Measurements from ENCODE around the gene TTC39C.

TTC39C gene

GRCh38 chr18:24065906-24066305 is 51.4 kb downstream of the TTC39C start:
- no peak for TF ChIP-seq NFIC (IDR thresholded peaks at IDR 0.05)
- TF ChIP-seq CREB1 (IDR thresholded peaks at IDR 0.05; ENCODE audit: low read depth) = no peak
- TF ChIP-seq, protein P1, sequence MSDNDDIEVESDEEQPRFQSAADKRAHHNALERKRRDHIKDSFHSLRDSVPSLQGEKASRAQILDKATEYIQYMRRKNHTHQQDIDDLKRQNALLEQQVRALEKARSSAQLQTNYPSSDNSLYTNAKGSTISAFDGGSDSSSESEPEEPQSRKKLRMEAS (IDR thresholded peaks at IDR 0.05) = no peak
- no peak for TF ChIP-seq EGR1 (IDR thresholded peaks at IDR 0.05)
- TF ChIP-seq TCF12 (IDR thresholded peaks at IDR 0.05; ENCODE audit: low read depth) = no peak
- no peak for TF ChIP-seq RAD21 (IDR thresholded peaks at IDR 0.05; ENCODE audit: low read depth)
- no peak for TF ChIP-seq TEAD4 (IDR thresholded peaks at IDR 0.05)
- no peak for TF ChIP-seq FOXM1 (IDR thresholded peaks at IDR 0.05; ENCODE audit: borderline replicate concordance, low read depth)
- no peak for TF ChIP-seq YY1 (IDR thresholded peaks at IDR 0.05; ENCODE audit: low read depth)
- no peak for TF ChIP-seq CEBPB (IDR thresholded peaks at IDR 0.05)
- TF ChIP-seq, protein P2, sequence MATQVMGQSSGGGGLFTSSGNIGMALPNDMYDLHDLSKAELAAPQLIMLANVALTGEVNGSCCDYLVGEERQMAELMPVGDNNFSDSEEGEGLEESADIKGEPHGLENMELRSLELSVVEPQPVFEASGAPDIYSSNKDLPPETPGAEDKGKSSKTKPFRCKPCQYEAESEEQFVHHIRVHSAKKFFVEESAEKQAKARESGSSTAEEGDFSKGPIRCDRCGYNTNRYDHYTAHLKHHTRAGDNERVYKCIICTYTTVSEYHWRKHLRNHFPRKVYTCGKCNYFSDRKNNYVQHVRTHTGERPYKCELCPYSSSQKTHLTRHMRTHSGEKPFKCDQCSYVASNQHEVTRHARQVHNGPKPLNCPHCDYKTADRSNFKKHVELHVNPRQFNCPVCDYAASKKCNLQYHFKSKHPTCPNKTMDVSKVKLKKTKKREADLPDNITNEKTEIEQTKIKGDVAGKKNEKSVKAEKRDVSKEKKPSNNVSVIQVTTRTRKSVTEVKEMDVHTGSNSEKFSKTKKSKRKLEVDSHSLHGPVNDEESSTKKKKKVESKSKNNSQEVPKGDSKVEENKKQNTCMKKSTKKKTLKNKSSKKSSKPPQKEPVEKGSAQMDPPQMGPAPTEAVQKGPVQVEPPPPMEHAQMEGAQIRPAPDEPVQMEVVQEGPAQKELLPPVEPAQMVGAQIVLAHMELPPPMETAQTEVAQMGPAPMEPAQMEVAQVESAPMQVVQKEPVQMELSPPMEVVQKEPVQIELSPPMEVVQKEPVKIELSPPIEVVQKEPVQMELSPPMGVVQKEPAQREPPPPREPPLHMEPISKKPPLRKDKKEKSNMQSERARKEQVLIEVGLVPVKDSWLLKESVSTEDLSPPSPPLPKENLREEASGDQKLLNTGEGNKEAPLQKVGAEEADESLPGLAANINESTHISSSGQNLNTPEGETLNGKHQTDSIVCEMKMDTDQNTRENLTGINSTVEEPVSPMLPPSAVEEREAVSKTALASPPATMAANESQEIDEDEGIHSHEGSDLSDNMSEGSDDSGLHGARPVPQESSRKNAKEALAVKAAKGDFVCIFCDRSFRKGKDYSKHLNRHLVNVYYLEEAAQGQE (IDR thresholded peaks at IDR 0.05; ENCODE audit: low read depth) = no peak
- TF ChIP-seq, protein P3, sequence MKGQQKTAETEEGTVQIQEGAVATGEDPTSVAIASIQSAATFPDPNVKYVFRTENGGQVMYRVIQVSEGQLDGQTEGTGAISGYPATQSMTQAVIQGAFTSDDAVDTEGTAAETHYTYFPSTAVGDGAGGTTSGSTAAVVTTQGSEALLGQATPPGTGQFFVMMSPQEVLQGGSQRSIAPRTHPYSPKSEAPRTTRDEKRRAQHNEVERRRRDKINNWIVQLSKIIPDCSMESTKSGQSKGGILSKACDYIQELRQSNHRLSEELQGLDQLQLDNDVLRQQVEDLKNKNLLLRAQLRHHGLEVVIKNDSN (IDR thresholded peaks at IDR 0.05) = no peak
- TF ChIP-seq ZBTB7A (IDR thresholded peaks at IDR 0.05; ENCODE audit: low read depth) = no peak
- TF ChIP-seq EP300 (IDR thresholded peaks at IDR 0.05; ENCODE audit: borderline replicate concordance) = no peak
- no peak for TF ChIP-seq TAF1 (IDR thresholded peaks at IDR 0.05; ENCODE audit: low read depth)

- peak; percentile 45 for TF ChIP-seq NFIC (IDR thresholded peaks at IDR 0.05)
- TF ChIP-seq FOXM1 (IDR thresholded peaks at IDR 0.05; ENCODE audit: borderline replicate concordance, low read depth) = no peak
- no peak for TF ChIP-seq CREB1 (IDR thresholded peaks at IDR 0.05; ENCODE audit: low read depth)
- TF ChIP-seq EP300 (IDR thresholded peaks at IDR 0.05; ENCODE audit: borderline replicate concordance) = peak; percentile 35; the same call in 1 of the 2 replicates
- no peak for TF ChIP-seq EGR1 (IDR thresholded peaks at IDR 0.05)
- TF ChIP-seq CEBPB (IDR thresholded peaks at IDR 0.05) = peak; percentile 27; the same call in 1 of the 2 replicates
- TF ChIP-seq RAD21 (IDR thresholded peaks at IDR 0.05; ENCODE audit: low read depth) = no peak
- TF ChIP-seq, protein P3 (IDR thresholded peaks at IDR 0.05) = no peak
- no peak for TF ChIP-seq TEAD4 (IDR thresholded peaks at IDR 0.05)
- TF ChIP-seq TCF12 (IDR thresholded peaks at IDR 0.05; ENCODE audit: low read depth) = peak; percentile 64; the same call in 1 of the 2 replicates
Measured at GRCh38 chr18:24068945-24069693, 54.6 kb downstream of the TTC39C start.

- TF ChIP-seq ZBTB7A (IDR thresholded peaks at IDR 0.05; ENCODE audit: low read depth) = no peak
Measured at GRCh38 chr18:24071029-24071428, 56.5 kb downstream of the TTC39C start.

- TF ChIP-seq, protein P3 (IDR thresholded peaks at IDR 0.05) = no peak
- no peak for TF ChIP-seq ZBTB7A (IDR thresholded peaks at IDR 0.05; ENCODE audit: low read depth)
- TF ChIP-seq FOXM1 (IDR thresholded peaks at IDR 0.05; ENCODE audit: borderline replicate concordance, low read depth) = no peak
Measured at GRCh38 chr18:24071779-24072178, 57.2 kb downstream of the TTC39C start.

DNA sequence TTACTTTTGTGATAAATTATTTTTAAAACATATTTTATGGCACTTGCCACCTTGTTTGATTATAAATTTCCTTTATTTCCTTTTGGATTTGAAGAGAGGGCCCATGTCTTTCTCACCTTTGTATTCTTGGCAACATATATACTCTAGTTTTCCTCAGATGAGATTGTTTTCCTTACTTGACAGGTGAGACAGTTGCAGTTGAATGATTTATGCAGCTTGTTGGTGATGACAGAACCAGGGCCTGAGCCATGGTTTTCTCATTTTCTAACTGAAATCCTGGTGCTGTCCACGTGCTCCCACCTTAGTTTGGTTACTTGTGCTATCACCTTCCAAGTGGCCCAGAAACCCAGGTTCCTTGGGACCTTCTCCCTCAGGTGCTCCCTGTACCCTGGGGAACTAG is 58.2 kb downstream of the TTC39C start:
- no peak for TF ChIP-seq TAF1 (IDR thresholded peaks at IDR 0.05; ENCODE audit: low read depth)
- no peak for TF ChIP-seq EGR1 (IDR thresholded peaks at IDR 0.05)
- no peak for TF ChIP-seq CEBPB (IDR thresholded peaks at IDR 0.05)
- no peak for TF ChIP-seq TEAD4 (IDR thresholded peaks at IDR 0.05)
- TF ChIP-seq NFIC (IDR thresholded peaks at IDR 0.05) = no peak
- no peak for TF ChIP-seq RAD21 (IDR thresholded peaks at IDR 0.05; ENCODE audit: low read depth)
- TF ChIP-seq, protein P2 (IDR thresholded peaks at IDR 0.05; ENCODE audit: low read depth) = no peak
- TF ChIP-seq ZBTB7A (IDR thresholded peaks at IDR 0.05; ENCODE audit: low read depth) = no peak
- TF ChIP-seq, protein P1 (IDR thresholded peaks at IDR 0.05) = no peak

GRCh38 chr18:24073791-24074190 is 59.2 kb downstream of the TTC39C start:
- TF ChIP-seq, protein P2 (IDR thresholded peaks at IDR 0.05; ENCODE audit: low read depth) = no peak
- TF ChIP-seq TEAD4 (IDR thresholded peaks at IDR 0.05) = no peak
- TF ChIP-seq TAF1 (IDR thresholded peaks at IDR 0.05; ENCODE audit: low read depth) = no peak
- TF ChIP-seq ZBTB7A (IDR thresholded peaks at IDR 0.05; ENCODE audit: low read depth) = no peak
- TF ChIP-seq TCF12 (IDR thresholded peaks at IDR 0.05; ENCODE audit: low read depth) = no peak
- TF ChIP-seq, protein P1 (IDR thresholded peaks at IDR 0.05) = no peak
- TF ChIP-seq EGR1 (IDR thresholded peaks at IDR 0.05) = no peak
- TF ChIP-seq RAD21 (IDR thresholded peaks at IDR 0.05; ENCODE audit: low read depth) = no peak
- TF ChIP-seq CREB1 (IDR thresholded peaks at IDR 0.05; ENCODE audit: low read depth) = no peak
- TF ChIP-seq, protein P3 (IDR thresholded peaks at IDR 0.05) = no peak
- no peak for TF ChIP-seq YY1 (IDR thresholded peaks at IDR 0.05; ENCODE audit: low read depth)
- TF ChIP-seq FOXM1 (IDR thresholded peaks at IDR 0.05; ENCODE audit: borderline replicate concordance, low read depth) = no peak

Data from Ishikawa (cell line).